ENCODE data around the gene ISYNA1.
A peak's percentile ranks its signal among the peaks of the same experiment; 100 is the strongest.

The ISYNA1 gene

DNA sequence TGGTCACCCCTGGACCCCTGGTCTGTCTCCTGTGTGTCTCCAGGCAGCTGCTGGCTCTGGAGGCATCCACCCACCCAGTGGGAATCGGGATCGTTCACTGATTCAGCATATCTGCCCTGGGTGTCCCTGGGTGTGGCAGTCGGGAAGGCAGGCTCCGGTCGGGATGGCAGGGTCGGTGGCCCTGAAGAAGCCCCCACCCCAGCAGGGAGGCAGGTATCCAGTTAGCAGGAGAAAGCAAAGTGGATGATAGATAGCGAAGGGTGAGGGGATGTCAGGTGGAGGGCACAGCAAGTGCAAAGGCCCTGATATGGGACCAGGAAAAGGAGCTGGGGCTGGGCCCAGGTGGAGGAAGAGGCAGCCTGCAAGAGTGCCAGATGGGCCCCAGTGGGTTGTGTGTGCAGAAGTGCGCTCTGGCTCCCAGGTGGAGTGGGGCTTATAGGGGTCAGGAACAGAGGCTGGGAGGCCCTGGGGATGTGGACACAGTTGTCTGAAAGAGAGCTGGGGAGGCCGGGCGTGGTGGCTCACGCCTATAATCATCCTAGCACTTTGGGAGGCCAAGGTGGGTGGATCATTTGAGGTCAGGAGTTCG, 16.5 kb downstream of the ISYNA1 start:
- peak overlapping the region; percentile 90 for H3K4me3 ChIP-seq (ENCODE audit: low read length)
- peaks cover 36% of the 10 kb centered on the region for H3K36me3 ChIP-seq (ENCODE audit: control insufficient read depth, low read length)
- TF ChIP-seq, protein P1, sequence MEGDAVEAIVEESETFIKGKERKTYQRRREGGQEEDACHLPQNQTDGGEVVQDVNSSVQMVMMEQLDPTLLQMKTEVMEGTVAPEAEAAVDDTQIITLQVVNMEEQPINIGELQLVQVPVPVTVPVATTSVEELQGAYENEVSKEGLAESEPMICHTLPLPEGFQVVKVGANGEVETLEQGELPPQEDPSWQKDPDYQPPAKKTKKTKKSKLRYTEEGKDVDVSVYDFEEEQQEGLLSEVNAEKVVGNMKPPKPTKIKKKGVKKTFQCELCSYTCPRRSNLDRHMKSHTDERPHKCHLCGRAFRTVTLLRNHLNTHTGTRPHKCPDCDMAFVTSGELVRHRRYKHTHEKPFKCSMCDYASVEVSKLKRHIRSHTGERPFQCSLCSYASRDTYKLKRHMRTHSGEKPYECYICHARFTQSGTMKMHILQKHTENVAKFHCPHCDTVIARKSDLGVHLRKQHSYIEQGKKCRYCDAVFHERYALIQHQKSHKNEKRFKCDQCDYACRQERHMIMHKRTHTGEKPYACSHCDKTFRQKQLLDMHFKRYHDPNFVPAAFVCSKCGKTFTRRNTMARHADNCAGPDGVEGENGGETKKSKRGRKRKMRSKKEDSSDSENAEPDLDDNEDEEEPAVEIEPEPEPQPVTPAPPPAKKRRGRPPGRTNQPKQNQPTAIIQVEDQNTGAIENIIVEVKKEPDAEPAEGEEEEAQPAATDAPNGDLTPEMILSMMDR (IDR thresholded peaks at IDR 0.05; ENCODE audit: low read depth, low read length, poor library complexity, severe bottlenecking): no peak
- no peak for TF ChIP-seq EZH2phosphoT487 (IDR thresholded peaks at IDR 0.05; ENCODE audit: borderline replicate concordance, low read length)
- peaks cover 70% of the 10 kb centered on the region for H3K79me2 ChIP-seq (ENCODE audit: control insufficient read depth, low read length)
- H3K4me2 ChIP-seq (ENCODE audit: low read length): peak overlapping the region; percentile 79
- H3K27me3 ChIP-seq (ENCODE audit: control insufficient read depth, low read length): no peaks in the 10 kb centered on the region
- no peaks in the 10 kb centered on the region for H3K9me2 ChIP-seq (replicated peaks; ENCODE audit: control insufficient read depth, low read length)
- peak overlapping the region; percentile 87 for H3K27ac ChIP-seq (ENCODE audit: low read depth, low read length)
- peaks cover 86% of the 10 kb centered on the region for H3K4me1 ChIP-seq (ENCODE audit: control insufficient read depth, low read length)
- H3F3A ChIP-seq (ENCODE audit: control insufficient read depth, insufficient read depth): peaks cover 33% of the 10 kb centered on the region
- no peaks in the 10 kb centered on the region for H3K9me3 ChIP-seq (ENCODE audit: control insufficient read depth, insufficient read depth, low read length)
- H4K20me1 ChIP-seq (ENCODE audit: control insufficient read depth, insufficient read depth, low read depth, low read length): peaks cover 17% of the 10 kb centered on the region; the same call in 1 of the 2 replicates

DNA sequence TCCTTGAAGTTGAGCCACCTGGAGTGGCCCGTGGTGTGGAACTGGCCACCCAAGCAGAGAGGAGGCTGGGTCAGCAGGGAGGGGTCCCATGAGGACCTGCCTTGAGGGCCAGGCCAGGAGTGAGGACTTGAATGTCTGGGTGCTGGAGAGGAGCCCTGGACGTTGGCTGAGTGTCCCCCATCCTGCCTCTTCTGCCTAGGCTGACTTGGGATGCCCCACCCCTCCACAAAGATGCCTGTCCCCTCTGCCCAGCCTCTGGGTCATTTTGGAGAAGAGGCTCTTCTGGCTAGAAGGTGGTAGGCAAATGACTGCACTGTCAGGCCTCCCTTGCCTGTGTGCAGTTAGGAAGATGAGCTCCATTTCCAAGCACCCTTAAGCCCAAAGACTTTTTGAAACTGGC, 17.0 kb downstream of the ISYNA1 start:
- TF ChIP-seq EZH2phosphoT487 (IDR thresholded peaks at IDR 0.05; ENCODE audit: borderline replicate concordance, low read length): no peak
- TF ChIP-seq, protein P1 (IDR thresholded peaks at IDR 0.05; ENCODE audit: low read depth, low read length, poor library complexity, severe bottlenecking): no peak
- peak overlapping the region; percentile 90 for H3K4me3 ChIP-seq (ENCODE audit: low read length)
- H3K27ac ChIP-seq (ENCODE audit: low read depth, low read length): peak overlapping the region; percentile 87
- peaks cover 65% of the 10 kb centered on the region for H3K79me2 ChIP-seq (ENCODE audit: control insufficient read depth, low read length)
- H4K20me1 ChIP-seq (ENCODE audit: control insufficient read depth, insufficient read depth, low read depth, low read length): peaks cover 17% of the 10 kb centered on the region; the same call in 1 of the 2 replicates
- H3K4me1 ChIP-seq (ENCODE audit: control insufficient read depth, low read length): peaks cover 86% of the 10 kb centered on the region
- no peaks in the 10 kb centered on the region for H3K27me3 ChIP-seq (ENCODE audit: control insufficient read depth, low read length)
- peaks cover 34% of the 10 kb centered on the region for H3F3A ChIP-seq (ENCODE audit: control insufficient read depth, insufficient read depth)
- H3K36me3 ChIP-seq (ENCODE audit: control insufficient read depth, low read length): peaks cover 32% of the 10 kb centered on the region
- H3K9me2 ChIP-seq (replicated peaks; ENCODE audit: control insufficient read depth, low read length): no peaks in the 10 kb centered on the region
- H3K4me2 ChIP-seq (ENCODE audit: low read length): peak overlapping the region; percentile 79
- H3K9me3 ChIP-seq (ENCODE audit: control insufficient read depth, insufficient read depth, low read length): no peaks in the 10 kb centered on the region

GRCh38 chr19:18419699-18420460, 18.1 kb downstream of the ISYNA1 start:
- Histone ChIP-seq H3F3A (ENCODE audit: control insufficient read depth, insufficient read depth) (peaks cover 34% of the 10 kb centered on the region), H3K9me3 (ENCODE audit: control insufficient read depth, insufficient read depth, low read length) (no peaks in the 10 kb centered on the region), H3K36me3 (ENCODE audit: control insufficient read depth, low read length) (peaks cover 29% of the 10 kb centered on the region), H3K4me1 (ENCODE audit: control insufficient read depth, low read length) (peaks cover 86% of the 10 kb centered on the region), H3K79me2 (ENCODE audit: control insufficient read depth, low read length) (peaks cover 55% of the 10 kb centered on the region), H3K4me3 (ENCODE audit: low read length) (peak overlapping the region; percentile 90), H4K20me1 (ENCODE audit: control insufficient read depth, insufficient read depth, low read depth, low read length) (peaks cover 17% of the 10 kb centered on the region; the same call in 1 of the 2 replicates), H3K27me3 (ENCODE audit: control insufficient read depth, low read length) (no peaks in the 10 kb centered on the region), H3K4me2 (ENCODE audit: low read length) (peak overlapping the region; percentile 79), H3K27ac (ENCODE audit: low read depth, low read length) (peak overlapping the region; percentile 87), H3K9me2 (replicated peaks; ENCODE audit: control insufficient read depth, low read length) (no peaks in the 10 kb centered on the region)
- TF ChIP-seq EZH2phosphoT487 (IDR thresholded peaks at IDR 0.05; ENCODE audit: borderline replicate concordance, low read length): no peak
- TF ChIP-seq, protein P1 (IDR thresholded peaks at IDR 0.05; ENCODE audit: low read depth, low read length, poor library complexity, severe bottlenecking): no peak

Data from DOHH2 (cell line).